ENCODE results near the gene HIRA.

DNA sequence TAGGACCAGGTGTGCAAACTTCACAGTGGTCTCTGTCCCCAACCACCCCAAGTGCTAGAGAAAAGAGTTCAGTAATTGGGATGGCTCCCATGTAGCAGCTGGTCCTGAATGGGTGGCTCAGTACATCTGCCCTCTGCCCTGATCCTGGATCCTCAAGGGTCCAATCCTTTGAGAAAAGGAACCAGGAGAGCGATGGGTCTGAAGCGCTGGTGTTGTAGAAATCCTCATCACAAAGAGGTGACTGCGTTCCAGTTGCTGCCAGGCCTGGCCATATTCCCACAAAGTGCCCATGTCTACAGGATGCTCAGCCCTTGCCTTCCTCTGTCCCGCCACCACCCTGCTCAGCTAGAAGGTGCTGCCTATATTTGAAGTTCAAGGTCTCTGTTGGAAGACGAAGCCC is 22.2 kb upstream of the HIRA start:
- TF ChIP-seq, protein P1, sequence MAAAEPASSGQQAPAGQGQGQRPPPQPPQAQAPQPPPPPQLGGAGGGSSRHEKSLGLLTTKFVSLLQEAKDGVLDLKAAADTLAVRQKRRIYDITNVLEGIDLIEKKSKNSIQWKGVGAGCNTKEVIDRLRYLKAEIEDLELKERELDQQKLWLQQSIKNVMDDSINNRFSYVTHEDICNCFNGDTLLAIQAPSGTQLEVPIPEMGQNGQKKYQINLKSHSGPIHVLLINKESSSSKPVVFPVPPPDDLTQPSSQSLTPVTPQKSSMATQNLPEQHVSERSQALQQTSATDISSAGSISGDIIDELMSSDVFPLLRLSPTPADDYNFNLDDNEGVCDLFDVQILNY (CRISPR knock-in tag; IDR thresholded peaks at IDR 0.05), result no peak
- TF ChIP-seq SP1 (CRISPR knock-in tag; conservative IDR thresholded peaks at IDR 0.05) (no peak), RORB (CRISPR knock-in tag; IDR thresholded peaks at IDR 0.05) (no peak), EMX1 (CRISPR knock-in tag; IDR thresholded peaks at IDR 0.05) (no peak), TEAD4 (CRISPR knock-in tag; IDR thresholded peaks at IDR 0.05) (no peak)
- TF ChIP-seq, protein P2, sequence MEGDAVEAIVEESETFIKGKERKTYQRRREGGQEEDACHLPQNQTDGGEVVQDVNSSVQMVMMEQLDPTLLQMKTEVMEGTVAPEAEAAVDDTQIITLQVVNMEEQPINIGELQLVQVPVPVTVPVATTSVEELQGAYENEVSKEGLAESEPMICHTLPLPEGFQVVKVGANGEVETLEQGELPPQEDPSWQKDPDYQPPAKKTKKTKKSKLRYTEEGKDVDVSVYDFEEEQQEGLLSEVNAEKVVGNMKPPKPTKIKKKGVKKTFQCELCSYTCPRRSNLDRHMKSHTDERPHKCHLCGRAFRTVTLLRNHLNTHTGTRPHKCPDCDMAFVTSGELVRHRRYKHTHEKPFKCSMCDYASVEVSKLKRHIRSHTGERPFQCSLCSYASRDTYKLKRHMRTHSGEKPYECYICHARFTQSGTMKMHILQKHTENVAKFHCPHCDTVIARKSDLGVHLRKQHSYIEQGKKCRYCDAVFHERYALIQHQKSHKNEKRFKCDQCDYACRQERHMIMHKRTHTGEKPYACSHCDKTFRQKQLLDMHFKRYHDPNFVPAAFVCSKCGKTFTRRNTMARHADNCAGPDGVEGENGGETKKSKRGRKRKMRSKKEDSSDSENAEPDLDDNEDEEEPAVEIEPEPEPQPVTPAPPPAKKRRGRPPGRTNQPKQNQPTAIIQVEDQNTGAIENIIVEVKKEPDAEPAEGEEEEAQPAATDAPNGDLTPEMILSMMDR (IDR thresholded peaks at IDR 0.05), result no peak
